SK-N-SH (cell line): Measurements from ENCODE around the gene SCAPER.
"Not testable (repeated sequence)": the region's sequence is repeated elsewhere in the genome, so short reads cannot be mapped to it uniquely, and the experiment has no call there.

Experiments
- CTCF ChIP-seq: fragments of 200-600 bp; sonication (generic); IDR thresholded peaks from 2 replicates; pipeline ENCODE4 v1.6.1; 2017; ENCODE audit warnings: antibody characterized with exemption, mild to moderate bottlenecking, moderate library complexity
- EP300 ChIP-seq, 2 experiments: IDR thresholded peaks; 2 replicates each; pipeline versions ENCODE4 v1.4.0 to v1.6.1; 2012; ENCODE audit warnings: borderline replicate concordance in 1 of 2, low read depth in 1 of 2, low read length in 1 of 2
- JUND ChIP-seq: IDR thresholded peaks from 2 replicates; pipeline ENCODE4 v1.4.0; 2012
- MAX ChIP-seq: IDR thresholded peaks from 2 replicates; pipeline ENCODE4 v1.4.0; 2012; ENCODE audit warnings: low read depth
- MXI1 ChIP-seq: IDR thresholded peaks from 2 replicates; pipeline ENCODE4 v1.6.1; 2012; ENCODE audit warnings: mild to moderate bottlenecking, low read depth, low read length, improper control_type of control experiment
- TAF1 ChIP-seq: IDR thresholded peaks from 2 replicates; pipeline ENCODE4 v1.6.1; 2012; ENCODE audit warnings: low read depth, mild to moderate bottlenecking, low read length, moderate library complexity, borderline replicate concordance

GRCh38 chr15:76818926-76819325, 86.2 kb downstream of the SCAPER start:
- not testable (repeated sequence) for TF ChIP-seq EP300 (IDR thresholded peaks at IDR 0.05; ENCODE audit: borderline replicate concordance in 1 of 2, low read depth in 1 of 2, low read length in 1 of 2); MXI1; CTCF; TAF1; MAX; JUND
